GM12892 (cell line): ENCODE data around the gene FTSJ1.

ENCODE experiments used
- POLR2A ChIP-seq: IDR thresholded peaks from 2 replicates; pipeline ENCODE4 v1.6.1; 2011; ENCODE audit warnings: low read depth, low read length, control low read depth
- POLR2AphosphoS5 ChIP-seq: IDR thresholded peaks from 2 replicates; pipeline ENCODE4 v1.6.1; 2011; ENCODE audit warnings: low read depth, low read length, control low read depth
- TAF1 ChIP-seq: IDR thresholded peaks from 2 replicates; pipeline ENCODE4 v1.6.1; 2011; ENCODE audit warnings: low read depth, mild to moderate bottlenecking, control low read depth, low read length, borderline replicate concordance

DNA sequence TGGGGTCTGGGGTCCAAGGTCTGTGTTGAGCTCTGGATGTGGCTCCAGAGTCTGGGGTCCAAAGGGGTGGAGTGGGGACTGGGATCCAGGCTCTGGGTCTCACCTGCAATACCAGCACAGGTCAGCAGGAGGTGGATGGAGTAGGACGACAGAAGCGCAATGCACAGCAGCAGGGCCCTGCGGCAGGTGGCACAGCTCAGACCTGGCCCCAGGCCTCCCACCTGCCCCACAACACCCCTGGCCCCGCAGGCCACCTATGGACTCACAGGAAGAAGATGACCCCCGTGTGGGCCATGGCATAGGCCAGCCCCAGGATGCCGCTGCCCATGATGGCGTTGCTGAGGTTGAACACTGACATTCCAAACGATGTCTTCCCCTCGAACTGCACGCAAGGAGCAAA lies 9.3 kb upstream of the FTSJ1 start:
- no peak for TF ChIP-seq POLR2AphosphoS5
- TF ChIP-seq POLR2A, result no peak
- no peak for TF ChIP-seq TAF1
